GM23248 (cell line): Measurements from ENCODE around the gene TCEAL1.

Experiments
- EZH2 ChIP-seq: fragments of 200-600 bp; sonication (generic); IDR thresholded peaks from 2 replicates; pipeline ENCODE4 v1.6.1; 2018; ENCODE audit warnings: antibody characterized with exemption, mild to moderate bottlenecking; ENCODE audit not compliant: insufficient read depth, poor library complexity, severe bottlenecking
- EZH2phosphoT487 ChIP-seq: fragments of 200-600 bp; sonication (generic); IDR thresholded peaks from 2 replicates; pipeline ENCODE4 v1.6.1; 2018; ENCODE audit warnings: antibody characterized with exemption, moderate library complexity, mild to moderate bottlenecking, low read depth; ENCODE audit not compliant: insufficient read depth

DNA sequence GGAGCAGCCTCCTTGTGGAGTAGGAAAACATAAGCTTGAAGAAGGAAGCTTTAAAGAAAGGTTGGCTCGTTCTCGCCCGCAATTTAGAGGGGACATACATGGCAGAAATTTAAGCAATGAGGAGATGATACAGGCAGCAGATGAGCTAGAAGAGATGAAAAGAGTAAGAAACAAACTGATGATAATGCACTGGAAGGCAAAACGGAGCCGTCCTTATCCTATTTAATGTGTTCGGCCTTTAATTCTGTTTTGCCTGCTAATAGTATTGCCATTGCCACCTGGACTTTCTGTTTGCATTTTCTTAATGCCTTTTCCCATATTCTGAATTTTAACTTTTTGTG is 1.4 kb downstream of the TCEAL1 start:
- TF ChIP-seq EZH2: no peak
- no peak for TF ChIP-seq EZH2phosphoT487
